GM19328 (cell line): ENCODE results near the gene RABL6.
"Not testable (repeated sequence)": the region's sequence is repeated elsewhere in the genome, so short reads cannot be mapped to it uniquely, and the experiment has no call there.

Source experiments
- ATAC-seq: cut with Tn5 transposase; IDR thresholded peaks from one replicate; pipeline ENCODE4 v1.9.1; 2021; ENCODE audit warnings: mild to moderate bottlenecking, moderate library complexity; ENCODE audit not compliant: unreplicated experiment

RABL6 gene

GRCh38 chr9:136807281-136808074 lies at the start of gene RABL6:
TSS of gene RABL6 (plus strand) at chr9:136807948. CDS start at chr9:136808197, 249 bp downstream.
- ATAC-seq = peak; percentile 59

GRCh38 chr9:136759001-136759400 lies 48.7 kb upstream of the RABL6 start:
- no peak for ATAC-seq

GRCh38 chr9:136759436-136760325 lies 48.1 kb upstream of the RABL6 start:
- no peak for ATAC-seq

- no peak for ATAC-seq
These were observed 47.3 kb upstream of the RABL6 start for GRCh38 chr9:136760424-136760823.

- ATAC-seq = not testable (repeated sequence)
These were observed 46.8 kb upstream of the RABL6 start for GRCh38 chr9:136760834-136761544.

GRCh38 chr9:136761545-136761981 lies 46.2 kb upstream of the RABL6 start:
- no peak for ATAC-seq

GRCh38 chr9:136762221-136762691 lies 45.5 kb upstream of the RABL6 start:
- ATAC-seq = no peak

GRCh38 chr9:136762915-136763648 lies 44.7 kb upstream of the RABL6 start:
- no peak for ATAC-seq

- no peak for ATAC-seq
These were observed 44.1 kb upstream of the RABL6 start for GRCh38 chr9:136763649-136764035.

GRCh38 chr9:136764301-136764891 lies 43.4 kb upstream of the RABL6 start, which contains the start of gene LCN15:
TSS of gene LCN15 (minus strand) at chr9:136764518. CDS start at chr9:136764488, 30 bp downstream.
- ATAC-seq = no peak

GRCh38 chr9:136765041-136765440 lies 42.7 kb upstream of the RABL6 start:
- no peak for ATAC-seq

GRCh38 chr9:136765745-136766409 lies 41.9 kb upstream of the RABL6 start:
- ATAC-seq = not testable (repeated sequence)

GRCh38 chr9:136766410-136767120 lies 41.2 kb upstream of the RABL6 start:
- ATAC-seq = not testable (repeated sequence)

GRCh38 chr9:136769710-136770191 lies 38.0 kb upstream of the RABL6 start:
- ATAC-seq = no peak

GRCh38 chr9:136771907-136772415 lies 35.8 kb upstream of the RABL6 start:
- ATAC-seq = no peak

- ATAC-seq = no peak
These were observed 34.2 kb upstream of the RABL6 start for GRCh38 chr9:136773386-136774044.

GRCh38 chr9:136774416-136775045 lies 33.2 kb upstream of the RABL6 start:
- ATAC-seq = no peak
